ENCODE measurements around the gene TMCO1.
"Not testable (repeated sequence)": the region's sequence is repeated elsewhere in the genome, so short reads cannot be mapped to it uniquely, and the experiment has no call there.

Gene TMCO1

GRCh38 chr1:165686971-165687433 lies 81.7 kb downstream of the TMCO1 start:
- no peak for DNase-seq (ENCODE audit: low read depth in 2 of 2)

GRCh38 chr1:165686121-165686970 lies 82.3 kb downstream of the TMCO1 start:
- DNase-seq (ENCODE audit: low read depth in 2 of 2): no peak

GRCh38 chr1:165683848-165684485 lies 84.7 kb downstream of the TMCO1 start:
- DNase-seq (ENCODE audit: low read depth in 2 of 2): no peak

- DNase-seq (ENCODE audit: low read depth in 2 of 2): not testable (repeated sequence)
Measured at GRCh38 chr1:165680773-165681172, 87.9 kb downstream of the TMCO1 start.

- DNase-seq (ENCODE audit: low read depth in 2 of 2): no peak
Measured at GRCh38 chr1:165680303-165680702, 88.4 kb downstream of the TMCO1 start.

- no peak for DNase-seq (ENCODE audit: low read depth in 2 of 2)
Measured at GRCh38 chr1:165679282-165680036, 89.2 kb downstream of the TMCO1 start.

- DNase-seq (ENCODE audit: low read depth in 2 of 2): no peak
Measured at GRCh38 chr1:165678509-165678908, 90.2 kb downstream of the TMCO1 start.

Data from activated CD8-positive, alpha-beta memory T cell treated with anti-CD3 and anti-CD28 coated beads for 4 hours (primary cell).